A204.1 (cell line): ENCODE results near the gene TMEM8B.
A peak's percentile ranks its signal among the peaks of the same experiment; 100 is the strongest.

ENCODE experiments used
- FAIRE-seq: peaks from 2 replicates; lab custom pipeline; 2012; peaks lifted over from hg19 to GRCh38; lab: Jason Lieb, UNC

Gene TMEM8B

DNA sequence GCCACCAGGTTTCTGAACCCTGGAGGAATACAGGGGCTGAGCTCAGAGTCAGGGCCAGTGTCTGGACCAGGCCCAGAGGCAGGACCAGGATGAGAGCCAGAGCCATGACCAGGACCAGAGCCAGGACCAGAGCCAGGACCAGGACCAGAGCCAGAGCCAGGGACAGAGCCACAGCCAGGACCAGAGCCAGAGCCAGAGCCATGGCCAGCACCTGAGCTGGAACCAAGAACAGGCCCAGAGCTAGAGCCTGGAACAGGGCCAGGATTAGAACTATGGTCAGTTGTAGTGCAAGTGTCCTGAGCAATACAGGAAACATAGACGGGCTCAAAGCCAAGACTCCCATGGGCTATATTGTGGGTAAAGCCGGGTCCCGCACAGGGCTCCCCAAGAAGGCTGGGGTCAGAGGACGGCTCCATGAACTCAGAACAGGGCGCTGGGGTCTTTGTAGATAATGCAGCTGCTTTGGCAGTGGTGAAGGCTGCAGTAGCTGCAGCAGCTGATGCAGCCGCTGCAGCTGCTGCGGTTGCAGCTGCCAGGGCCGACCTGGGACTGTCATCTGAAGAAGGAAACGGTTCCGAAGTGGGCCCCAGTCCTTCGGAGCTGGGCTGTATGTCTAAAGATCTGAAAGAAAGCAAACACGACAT is 17.5 kb upstream of the TMEM8B start:
- no peak for FAIRE-seq

DNA sequence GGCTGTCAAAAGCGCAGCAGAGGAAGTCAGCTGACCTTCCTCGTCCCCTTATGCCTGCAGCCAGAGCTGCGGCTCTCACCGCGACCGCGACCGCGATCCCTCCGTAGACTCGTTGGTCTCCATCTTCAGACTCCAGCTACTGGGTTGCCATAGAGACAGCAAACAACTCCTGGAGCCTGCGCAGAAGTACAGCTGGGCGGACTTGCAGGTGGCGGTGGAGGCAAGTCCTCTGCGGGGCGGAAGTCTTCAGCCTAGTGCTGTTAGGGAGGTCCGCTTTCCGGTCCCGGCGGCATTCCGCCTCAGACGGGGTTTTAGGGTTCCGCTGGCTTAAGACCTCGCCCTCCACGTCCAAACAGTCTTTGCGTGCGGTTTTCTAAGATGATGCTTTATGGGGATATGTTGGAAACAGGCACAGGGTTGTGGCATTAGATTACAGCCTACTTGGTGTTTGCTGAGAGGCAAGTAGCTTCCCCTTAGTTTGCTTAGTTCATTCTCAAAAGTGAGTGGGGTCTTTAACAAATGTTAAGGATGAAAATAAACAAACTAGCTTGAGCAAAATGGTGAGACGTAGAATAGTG is 16.9 kb upstream of the TMEM8B start, which contains the start of gene SPAG8:
Gene SPAG8, minus strand, starts transcription at position 238 of the 578 bp plus-strand sequence. Its CDS starts 115 bp downstream, at position 123.
- peak; percentile 84 for FAIRE-seq

DNA sequence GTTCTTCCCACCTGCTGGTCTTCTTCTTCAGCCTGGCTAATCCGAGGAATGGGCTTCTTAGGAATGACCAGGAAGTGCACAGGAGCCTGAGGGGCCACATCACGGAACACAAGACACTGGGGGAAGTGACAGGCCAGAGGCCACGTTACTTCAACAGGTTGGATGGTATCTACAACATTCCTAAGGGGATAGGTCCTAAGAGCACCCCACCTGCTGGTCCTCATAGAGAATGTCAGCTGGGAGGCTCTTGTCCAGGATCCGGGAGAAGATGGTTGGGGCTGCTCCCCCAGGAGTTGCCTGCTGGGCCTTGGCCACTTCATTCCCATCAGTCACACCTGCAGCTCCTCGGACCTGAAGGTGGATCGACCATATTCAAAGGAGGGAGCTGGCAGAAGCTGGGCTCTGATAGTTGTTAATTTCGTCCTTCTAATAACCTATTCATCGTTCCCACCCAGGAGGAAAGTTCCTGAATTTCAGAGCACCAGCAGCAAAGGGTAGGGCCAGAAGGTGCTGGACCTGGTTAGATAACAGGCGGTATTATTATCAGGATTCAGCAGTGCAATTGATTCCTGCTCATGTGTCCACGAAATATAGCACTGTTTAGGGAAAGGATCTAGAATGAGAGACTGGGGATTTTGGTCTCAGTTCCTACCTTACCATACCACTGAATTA is 15.5 kb upstream of the TMEM8B start:
- FAIRE-seq, result no peak

DNA sequence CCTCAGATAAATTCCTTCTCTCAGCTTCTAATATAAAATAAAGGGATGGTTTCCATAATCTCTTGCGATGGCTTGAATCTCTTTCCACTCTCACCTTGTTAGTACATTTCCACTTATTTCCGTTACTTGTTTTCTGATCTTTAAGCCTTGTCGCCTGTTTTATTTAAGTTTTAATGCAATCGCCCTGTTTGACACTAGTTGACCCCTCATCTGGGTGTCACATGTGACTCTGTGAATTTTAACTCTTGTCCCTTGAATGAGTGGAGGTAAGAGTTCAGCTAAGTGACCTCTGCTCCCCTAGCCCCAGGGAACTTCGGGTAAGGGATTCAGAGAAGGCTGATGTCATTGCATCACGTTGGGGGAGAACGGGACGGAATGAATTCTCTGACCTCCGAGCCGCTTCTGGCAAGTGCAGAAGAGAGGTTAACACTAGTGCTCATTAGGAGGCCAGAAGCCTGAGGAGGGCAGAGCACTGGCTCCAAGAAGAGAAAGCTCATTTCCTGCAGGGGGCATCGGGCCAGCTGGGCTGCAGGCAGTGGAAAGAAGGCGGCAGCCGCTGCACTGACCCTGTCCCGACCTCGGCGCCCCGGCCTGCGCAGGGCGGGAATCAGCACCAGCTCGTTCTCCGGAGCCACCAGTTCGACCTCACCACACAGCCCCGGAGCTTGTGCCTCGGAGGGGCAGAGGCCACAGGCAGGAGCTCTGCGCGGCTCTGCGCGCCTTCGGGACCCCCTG is 14.8 kb upstream of the TMEM8B start:
- no peak for FAIRE-seq

DNA sequence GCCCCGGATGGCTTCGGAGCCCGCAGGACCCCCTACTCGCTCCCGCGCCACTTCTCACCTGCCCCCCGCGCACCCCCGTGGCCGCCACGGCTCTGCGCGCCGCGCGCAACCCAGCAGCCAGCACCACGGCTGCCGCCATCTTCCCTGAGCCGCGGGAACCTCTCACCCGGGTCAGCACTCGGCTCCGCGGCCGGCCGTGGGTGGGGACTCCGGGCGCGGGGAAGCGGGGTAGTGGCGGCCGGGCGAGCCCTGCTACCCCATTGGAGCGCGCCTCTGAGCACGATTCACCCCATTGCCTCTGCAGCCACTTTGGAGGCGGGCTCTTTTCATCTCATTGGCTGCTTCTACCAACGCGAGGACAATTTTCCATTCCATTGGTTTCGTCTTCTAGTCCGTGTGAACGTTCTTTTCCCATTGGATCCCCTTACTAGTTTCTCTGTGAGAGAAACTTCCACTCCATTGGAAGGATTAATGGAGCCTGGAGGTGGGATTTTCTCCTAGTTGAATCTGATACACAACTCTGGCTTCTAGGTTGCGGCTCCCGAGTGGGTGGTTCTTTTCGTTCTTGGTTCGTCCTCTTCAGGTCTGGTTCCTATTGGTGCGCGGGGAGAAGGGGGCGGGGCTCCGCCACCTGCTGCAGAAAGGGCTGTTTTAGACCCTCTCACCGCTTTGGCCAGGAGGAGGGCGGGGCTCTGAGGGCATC is 14.0 kb upstream of the TMEM8B start, which contains the start of gene HINT2:
Gene HINT2, minus strand, starts transcription at position 202 of the 703 bp plus-strand sequence. Its CDS starts 63 bp downstream, at position 139.
- peak; percentile 99 for FAIRE-seq

DNA sequence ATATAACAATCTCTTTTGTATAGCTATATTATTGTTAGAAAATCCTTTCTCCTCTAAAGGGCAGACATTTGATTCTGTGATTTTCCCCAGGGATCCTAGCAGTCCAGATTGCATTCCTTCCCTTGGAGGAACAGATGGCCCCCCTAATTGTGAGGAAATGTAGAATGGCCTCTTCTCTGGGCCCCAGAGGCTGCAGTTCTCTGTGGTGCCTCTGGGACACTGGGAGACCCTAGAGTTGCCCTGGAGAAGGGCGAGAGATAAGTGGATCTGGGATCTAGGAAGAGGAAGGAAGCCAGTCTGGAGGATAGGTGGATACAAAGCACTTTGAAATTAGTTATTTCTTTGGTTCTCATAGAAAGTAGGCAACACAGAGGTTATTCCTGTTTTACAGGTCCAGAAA is 12.3 kb upstream of the TMEM8B start:
- FAIRE-seq, result no peak

DNA sequence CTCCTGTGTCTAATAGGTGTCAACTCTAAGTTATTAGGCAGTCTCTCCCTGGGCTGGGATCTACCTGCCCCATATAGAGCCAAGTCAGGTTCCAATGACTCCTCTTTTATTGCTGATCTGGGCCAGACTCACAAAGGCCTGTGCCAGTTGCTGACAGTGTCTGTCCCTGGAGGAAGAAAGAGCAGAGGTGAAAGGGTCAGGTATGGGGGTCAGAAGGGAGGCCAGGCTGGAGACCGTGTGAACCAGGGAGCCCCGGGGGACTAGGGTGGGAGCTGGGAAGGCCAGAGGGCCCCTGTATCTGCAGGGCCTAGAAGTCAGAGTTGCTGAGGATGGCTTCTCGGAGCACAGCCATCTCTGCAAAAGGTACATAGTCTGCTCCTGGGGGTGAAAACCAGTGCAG is 10.7 kb upstream of the TMEM8B start:
- FAIRE-seq, result no peak

DNA sequence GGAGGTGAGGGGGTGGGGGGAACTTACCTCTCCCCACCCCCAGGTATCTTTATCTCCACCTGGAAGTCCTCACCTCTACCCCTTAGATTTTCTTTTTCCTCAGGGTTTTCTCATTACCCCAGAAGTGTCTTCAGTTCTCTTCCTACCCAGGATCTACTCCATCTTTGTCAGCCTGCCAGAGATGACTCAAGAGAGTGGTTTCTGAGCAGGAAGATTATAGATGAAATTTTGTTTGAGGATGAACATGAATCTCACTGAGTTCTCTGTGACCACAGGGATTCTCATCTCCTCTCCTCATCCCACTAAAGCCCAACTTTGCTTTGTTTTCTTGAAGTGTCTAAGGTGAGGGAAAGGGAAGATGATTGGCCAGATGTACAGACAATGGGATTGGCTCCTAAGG is 9.0 kb upstream of the TMEM8B start:
- no peak for FAIRE-seq

DNA sequence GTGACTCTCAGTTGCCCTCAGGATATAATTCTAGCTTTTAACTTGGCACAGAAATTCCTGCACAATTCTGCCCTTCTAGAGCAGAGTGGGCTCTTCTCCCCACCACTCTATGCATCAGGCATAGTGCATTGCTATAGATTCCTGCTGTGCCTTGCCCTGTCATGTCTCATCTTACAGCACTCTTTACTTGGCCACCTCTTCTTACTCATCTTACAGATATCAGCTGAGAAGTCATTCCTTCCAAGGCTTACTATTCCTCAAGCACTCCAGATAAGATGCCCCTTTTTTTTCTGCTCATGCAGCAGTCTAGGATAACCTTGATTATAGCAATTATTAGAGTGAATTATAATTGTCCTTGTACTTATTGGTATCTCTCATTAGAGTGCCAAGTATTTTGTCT is 6.1 kb upstream of the TMEM8B start:
- FAIRE-seq, result no peak

DNA sequence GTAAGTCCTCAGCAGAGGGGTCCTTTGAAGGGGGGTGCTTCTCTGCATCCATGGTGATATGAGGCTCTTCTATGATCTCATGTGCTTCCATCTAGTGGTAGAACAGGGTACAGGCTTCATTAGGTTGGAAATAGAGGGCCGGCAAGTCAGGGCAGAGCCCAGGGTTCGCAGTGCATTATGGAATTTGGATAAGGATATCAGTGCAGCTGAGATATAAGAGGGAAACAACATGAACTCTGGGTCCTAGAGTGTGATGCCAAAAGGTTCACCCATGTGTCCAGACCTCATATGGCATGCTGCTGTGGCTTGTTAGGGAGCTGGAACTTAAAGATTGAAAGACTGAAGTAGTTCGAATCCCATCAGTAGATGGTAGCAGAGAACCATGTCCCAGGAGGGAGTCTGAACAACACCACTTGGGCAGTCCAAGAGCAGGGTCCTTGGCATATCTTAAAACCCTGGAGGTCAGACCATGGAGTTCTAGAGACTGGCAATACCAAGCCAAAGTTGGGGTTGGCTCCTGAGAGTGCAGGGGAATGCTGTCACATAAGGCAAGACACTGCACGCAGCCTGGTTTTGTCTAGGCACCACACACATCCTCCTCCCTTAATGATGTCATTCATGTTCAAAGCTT is 2.8 kb upstream of the TMEM8B start:
- FAIRE-seq, result no peak

DNA sequence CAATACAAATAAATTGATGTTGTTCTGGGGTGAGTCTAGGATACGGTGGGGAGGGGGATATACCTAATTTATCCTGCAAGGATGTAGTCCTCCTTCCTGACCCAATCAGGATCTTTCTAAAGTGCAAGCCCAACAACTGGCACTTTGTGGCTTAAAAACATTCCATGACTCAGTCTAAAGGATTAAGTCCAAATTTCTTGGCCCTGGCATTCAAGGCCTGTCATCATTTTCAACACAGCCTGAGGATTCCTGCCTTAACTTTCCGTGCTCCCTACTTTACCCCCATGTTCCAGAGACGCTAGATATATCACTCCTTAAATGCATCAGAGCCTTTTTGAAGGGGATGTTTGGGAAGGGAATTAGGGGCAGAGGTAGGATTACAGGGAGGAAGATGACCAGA is 1.5 kb upstream of the TMEM8B start:
- FAIRE-seq, result no peak

DNA sequence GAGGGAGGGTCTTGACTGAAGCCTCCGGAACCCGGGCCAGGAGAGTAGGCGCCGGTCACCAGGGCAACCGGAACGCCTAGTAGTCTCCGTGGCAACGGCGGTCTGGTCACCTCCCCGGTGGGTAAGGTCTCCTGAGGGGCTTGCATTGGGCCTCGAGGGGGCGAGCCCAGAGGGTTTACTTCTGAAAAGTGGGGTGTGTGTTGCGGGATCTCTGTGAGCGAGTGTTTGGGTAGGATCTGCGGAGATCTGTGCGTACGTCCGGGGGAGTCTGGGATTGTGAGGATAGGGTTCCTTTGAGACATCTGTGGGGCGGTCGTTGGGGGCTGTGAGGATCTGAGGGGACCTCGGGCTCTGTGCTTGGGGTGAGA is 328 bp upstream of the TMEM8B start, which contains the start of gene FAM221B:
Gene FAM221B, minus strand, starts transcription at position 17 of the 368 bp plus-strand sequence. CDS start 2,571 bp downstream, outside the sequence.
- no peak for FAIRE-seq

DNA sequence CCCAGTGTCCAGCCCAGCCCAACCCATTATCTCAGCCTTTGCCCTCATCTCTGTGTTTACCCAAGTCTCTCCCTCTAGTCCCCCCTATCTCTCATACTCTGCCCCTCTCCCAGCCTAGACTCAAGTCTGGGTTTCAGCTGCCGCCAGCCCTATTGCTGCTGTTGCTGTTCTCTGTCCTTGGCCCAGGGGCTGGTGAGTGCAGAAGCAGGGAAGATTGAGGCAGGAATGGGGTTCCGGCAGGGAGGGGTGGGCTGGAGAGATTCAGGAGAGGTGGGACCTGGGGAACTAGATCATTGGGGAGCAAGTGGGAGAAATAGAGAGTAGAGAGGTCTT is 702 bp downstream of the TMEM8B start:
- no peak for FAIRE-seq

DNA sequence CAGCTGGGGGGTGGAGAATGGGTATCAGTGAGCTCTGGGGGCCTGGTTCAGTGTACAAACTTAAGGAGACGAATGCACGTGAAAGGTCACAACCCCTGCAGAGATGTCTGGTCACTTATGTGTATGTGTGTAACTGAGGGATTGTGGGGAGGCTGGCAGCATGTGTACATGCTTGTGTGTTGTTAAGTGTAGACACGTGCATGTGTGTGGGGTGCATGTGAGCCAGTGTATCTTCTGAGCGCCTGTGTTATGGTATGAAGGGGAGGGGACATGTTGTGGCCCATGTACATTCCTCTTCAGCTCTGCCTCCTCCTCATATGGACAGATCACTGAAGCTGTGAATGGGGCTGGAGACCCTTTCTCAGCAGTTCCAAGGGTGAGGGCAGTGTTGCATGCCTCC is 2.0 kb downstream of the TMEM8B start:
- no peak for FAIRE-seq

DNA sequence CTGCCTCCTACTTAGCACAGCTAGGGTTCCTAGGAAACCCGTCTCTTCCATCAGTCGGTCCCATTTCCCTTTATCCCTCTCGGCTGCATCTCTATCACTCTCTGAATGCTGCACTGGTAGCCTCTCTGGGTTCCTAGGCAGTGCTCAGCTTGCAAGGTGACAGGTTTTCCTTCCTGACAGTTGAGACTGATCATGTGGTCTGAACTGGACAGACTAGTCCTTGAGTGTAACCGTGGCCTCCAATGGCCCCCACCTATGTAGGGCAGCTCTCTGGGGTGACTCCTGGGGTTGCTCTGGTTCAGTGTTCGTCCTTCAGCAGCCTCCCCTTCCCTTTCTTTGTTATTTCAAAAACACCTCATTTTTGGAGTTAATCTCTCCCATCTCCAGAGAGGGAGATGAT is 3.8 kb downstream of the TMEM8B start:
- FAIRE-seq, result no peak

DNA sequence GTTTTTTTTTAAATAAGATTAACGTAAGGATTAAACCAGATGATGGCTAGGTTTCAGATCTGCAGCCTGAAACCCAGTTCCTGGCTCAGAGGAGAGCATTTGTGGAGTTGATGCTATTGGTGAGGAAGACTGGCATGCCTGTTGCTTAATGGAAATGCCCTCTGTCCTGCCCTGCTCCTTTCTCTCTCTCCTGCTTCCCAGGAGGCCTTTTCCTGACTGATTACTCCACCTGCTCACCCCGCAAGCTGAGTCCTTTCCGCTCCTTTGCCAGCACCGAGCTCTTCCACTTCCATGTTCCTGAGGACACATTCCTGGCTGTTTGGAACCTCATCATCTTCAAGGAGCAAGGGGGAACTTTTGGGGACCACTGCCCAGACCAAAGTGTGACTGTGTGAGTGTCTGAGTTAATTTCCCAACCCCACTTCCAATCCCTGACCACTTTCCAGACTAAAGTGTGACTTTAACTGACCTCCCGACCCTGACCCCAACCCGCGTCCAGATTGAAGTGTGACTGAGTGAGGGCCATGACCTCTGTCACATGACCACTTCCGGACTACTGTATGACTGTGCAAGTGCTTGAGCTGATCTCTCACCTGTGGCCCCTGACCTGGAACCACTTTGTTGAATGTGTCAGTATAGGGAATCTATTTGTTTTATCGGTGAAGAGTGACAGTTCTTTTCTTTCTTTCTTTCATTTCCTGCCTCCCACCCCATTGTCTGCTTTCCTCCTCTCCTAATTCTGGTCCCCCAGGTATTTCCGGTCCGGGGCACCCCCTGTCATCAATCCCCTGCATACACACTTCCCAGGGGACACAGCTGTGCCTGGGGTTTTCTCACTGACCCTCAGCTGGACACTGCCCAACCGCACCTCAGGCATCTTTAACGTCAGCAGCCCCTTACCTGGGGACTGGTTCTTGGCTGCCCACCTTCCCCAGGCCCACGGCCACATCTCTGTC is 5.5 kb downstream of the TMEM8B start:
- no peak for FAIRE-seq

DNA sequence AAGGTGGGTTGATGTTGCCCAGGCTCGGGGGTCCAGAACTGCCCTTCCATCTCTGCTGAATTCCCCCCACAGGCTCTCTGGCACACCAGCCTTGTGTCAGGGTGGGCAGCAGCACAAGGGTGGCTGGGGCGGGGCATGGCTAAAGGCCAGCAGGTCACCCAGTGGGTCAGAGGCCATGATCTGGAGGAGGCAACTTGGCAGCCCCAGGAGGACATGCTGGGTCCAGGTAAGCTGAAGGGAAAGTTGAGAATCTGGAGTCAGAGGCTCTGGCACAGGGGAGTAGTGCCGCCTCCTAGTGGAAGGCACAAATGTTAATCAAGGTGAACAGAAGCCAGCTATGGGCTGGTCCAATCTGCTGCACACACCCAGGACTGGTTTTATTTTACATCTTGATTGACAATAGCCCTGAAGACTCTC is 6.2 kb downstream of the TMEM8B start:
- FAIRE-seq, result no peak

DNA sequence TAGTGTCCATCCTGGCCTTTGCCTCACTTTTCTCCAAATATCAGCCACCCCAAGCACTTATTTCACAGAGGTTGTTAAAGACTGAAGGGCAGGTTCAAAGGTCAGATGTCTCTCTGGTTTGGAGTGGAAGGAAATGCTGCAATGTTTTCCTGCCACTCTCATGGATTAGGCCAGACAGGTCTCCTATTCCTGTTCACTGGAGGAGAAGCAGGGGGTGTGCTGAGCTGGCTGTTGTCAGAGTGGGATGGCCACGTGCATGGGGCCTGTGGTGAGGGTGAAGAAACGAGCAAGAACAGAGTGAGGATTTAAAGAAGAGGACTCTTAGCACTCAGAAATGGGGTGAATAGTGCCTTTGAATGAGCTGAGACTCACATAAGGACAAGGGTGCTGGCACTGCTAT is 6.7 kb downstream of the TMEM8B start:
- FAIRE-seq, result no peak

DNA sequence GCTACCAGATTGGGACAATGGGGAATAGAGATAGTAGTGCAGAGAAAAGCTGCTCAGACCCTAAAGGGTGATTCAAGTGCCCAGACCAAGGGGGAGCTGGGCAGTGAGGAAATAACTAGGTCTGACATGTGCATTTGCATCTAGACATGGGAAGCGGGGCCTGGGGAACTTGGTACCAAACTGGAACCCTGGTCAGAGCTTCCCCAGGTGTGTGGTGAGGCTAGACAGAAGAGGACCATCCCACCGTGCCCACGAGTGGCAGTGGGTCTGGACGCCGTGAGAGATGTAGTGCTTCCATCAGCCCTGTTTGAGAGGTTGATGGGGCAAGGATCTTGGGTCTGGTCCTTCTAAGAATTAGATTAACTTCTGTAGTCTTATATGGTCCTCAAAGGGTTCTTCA is 7.6 kb downstream of the TMEM8B start:
- no peak for FAIRE-seq

DNA sequence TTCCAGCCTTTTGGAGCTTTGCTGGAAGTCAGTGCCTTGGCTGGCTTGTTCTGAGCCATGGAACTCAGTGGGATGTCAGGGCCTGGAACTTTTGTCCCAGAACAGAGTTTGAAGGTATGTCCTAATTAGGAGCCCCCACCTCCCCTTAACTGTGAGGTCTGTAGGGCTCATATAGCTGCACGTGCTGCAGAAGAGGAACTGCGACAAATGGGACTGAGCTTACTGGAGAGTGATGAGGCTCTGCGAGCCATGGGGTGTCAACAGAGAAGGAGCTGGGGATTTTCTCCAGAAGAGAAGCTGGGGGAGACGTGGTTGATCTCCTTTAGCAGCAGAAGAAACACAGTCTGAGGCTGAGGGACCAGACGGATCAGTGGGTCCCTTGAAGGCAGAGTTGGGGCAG is 10.9 kb downstream of the TMEM8B start:
- FAIRE-seq, result no peak
